ENCODE data around the gene DNAJC5. TPM values are rescaled to one million over a fixed set of nuclear protein-coding genes. Genes with fewer than 3 reads are reported as not detected.

The DNAJC5 gene
- total and polyA plus RNA-seq, 2 of the 8 experiments (the other 6 are each of a cell fraction or from before 2014, with no cell fraction given), result 19.2 to 31.2 TPM

MicroRNA genes within 50 kb of the gene (microRNA counts, 767-probe panel; counts per million panel counts)
- microRNA hsa-miR-1914-5p, result 879 counts per million, percentile 95 among the panel's probes with 10 or more counts
- 879 counts per million, percentile 95 among the panel's probes with 10 or more counts for microRNA hsa-miR-647
- microRNA hsa-miR-941, result 879 counts per million, percentile 95 among the panel's probes with 10 or more counts

Small RNA genes lying within 50 kb of the gene (microRNA-seq; reads per million reads assigned to microRNA genes)
- 0 to 0.81 reads per million in 2 experiments for gene MIR1914 (ENCODE audit: borderline microRNAs expressed in 2 of 2, borderline number of aligned reads in 2 of 2, borderline replicate concordance in 1 of 2)
- 0 reads per million in 2 experiments for gene MIR647 (ENCODE audit: borderline microRNAs expressed in 2 of 2, borderline number of aligned reads in 2 of 2, borderline replicate concordance in 1 of 2)
- gene MIR941-1 (ENCODE audit: borderline microRNAs expressed in 2 of 2, borderline number of aligned reads in 2 of 2, borderline replicate concordance in 1 of 2), result 0 reads per million in 2 experiments
- 0 reads per million in 2 experiments for gene MIR941-2 (ENCODE audit: borderline microRNAs expressed in 2 of 2, borderline number of aligned reads in 2 of 2, borderline replicate concordance in 1 of 2)
- 0 reads per million in 2 experiments for gene MIR941-3 (ENCODE audit: borderline microRNAs expressed in 2 of 2, borderline number of aligned reads in 2 of 2, borderline replicate concordance in 1 of 2)
- 0 reads per million in 2 experiments for gene MIR941-4 (ENCODE audit: borderline microRNAs expressed in 2 of 2, borderline number of aligned reads in 2 of 2, borderline replicate concordance in 1 of 2)
- 0 reads per million in 2 experiments for gene MIR941-5 (ENCODE audit: borderline microRNAs expressed in 2 of 2, borderline number of aligned reads in 2 of 2, borderline replicate concordance in 1 of 2)

Small RNA genes lying within 50 kb of the gene (small RNA-seq; reads per million reads assigned to genes)
- gene MIR647 (ENCODE audit: insufficient read depth) (not detected), gene MIR941-2 (ENCODE audit: insufficient read depth) (not detected), gene MIR941-4 (ENCODE audit: insufficient read depth) (not detected), gene MIR941-5 (ENCODE audit: insufficient read depth) (not detected), gene RNU1-134P (ENCODE audit: insufficient read depth) (not detected)

Other genes starting within 250 kb of the DNAJC5 start
- gene STMN3, start 241.7 kb upstream of the DNAJC5 start, total RNA-seq (2021; fragmentation: NEBNext Ultra II Directional; extraction: Animal tissue kit (Norgen Biotek cat#: 25700)), result 63.1 and 71.6 TPM in 2 replicates
- 51.5 and 70.8 TPM in 2 replicates for gene STMN3, start 241.7 kb upstream of the DNAJC5 start, polyA plus RNA-seq (2011; rRNA removed)
- 37.1 and 37.8 TPM in 2 replicates for gene RTEL1, start 236.8 kb upstream of the DNAJC5 start, total RNA-seq (2021; fragmentation: NEBNext Ultra II Directional; extraction: Animal tissue kit (Norgen Biotek cat#: 25700))
- 16.2 and 24.3 TPM in 2 replicates for gene RTEL1, start 236.8 kb upstream of the DNAJC5 start, polyA plus RNA-seq (2011; rRNA removed)
- gene TNFRSF6B, start 198.5 kb upstream of the DNAJC5 start, total RNA-seq (2021; fragmentation: NEBNext Ultra II Directional; extraction: Animal tissue kit (Norgen Biotek cat#: 25700)), result not detected in 2 replicates
- 3.1 and 5.4 TPM in 2 replicates for gene TNFRSF6B, start 198.5 kb upstream of the DNAJC5 start, polyA plus RNA-seq (2011; rRNA removed)
- gene ARFRP1, start 187.2 kb upstream of the DNAJC5 start, total RNA-seq (2021; fragmentation: NEBNext Ultra II Directional; extraction: Animal tissue kit (Norgen Biotek cat#: 25700)), result 21.9 and 22.9 TPM in 2 replicates
- gene ARFRP1, start 187.2 kb upstream of the DNAJC5 start, polyA plus RNA-seq (2011; rRNA removed), result 12.9 and 19.4 TPM in 2 replicates
- 21.4 and 24.9 TPM in 2 replicates for gene ZGPAT, start 187.1 kb upstream of the DNAJC5 start, total RNA-seq (2021; fragmentation: NEBNext Ultra II Directional; extraction: Animal tissue kit (Norgen Biotek cat#: 25700))
- 14.5 and 21.5 TPM in 2 replicates for gene ZGPAT, start 187.1 kb upstream of the DNAJC5 start, polyA plus RNA-seq (2011; rRNA removed)
- 3.3 and 4.5 TPM in 2 replicates for gene LIME1, start 158.5 kb upstream of the DNAJC5 start, total RNA-seq (2021; fragmentation: NEBNext Ultra II Directional; extraction: Animal tissue kit (Norgen Biotek cat#: 25700))
- 5.9 and 9.5 TPM in 2 replicates for gene LIME1, start 158.5 kb upstream of the DNAJC5 start, polyA plus RNA-seq (2011; rRNA removed)
- gene SLC2A4RG, start 155.3 kb upstream of the DNAJC5 start, total RNA-seq (2021; fragmentation: NEBNext Ultra II Directional; extraction: Animal tissue kit (Norgen Biotek cat#: 25700)), result 25.0 and 29.1 TPM in 2 replicates
- 15.9 and 32.9 TPM in 2 replicates for gene SLC2A4RG, start 155.3 kb upstream of the DNAJC5 start, polyA plus RNA-seq (2011; rRNA removed)
- gene ZBTB46, start 63.9 kb upstream of the DNAJC5 start, total RNA-seq (2021; fragmentation: NEBNext Ultra II Directional; extraction: Animal tissue kit (Norgen Biotek cat#: 25700)), result 21.1 and 22.4 TPM in 2 replicates
- gene ZBTB46, start 63.9 kb upstream of the DNAJC5 start, polyA plus RNA-seq (2011; rRNA removed), result 6.4 and 10.7 TPM in 2 replicates
- gene ABHD16B, start 33.6 kb upstream of the DNAJC5 start, total RNA-seq (2021; fragmentation: NEBNext Ultra II Directional; extraction: Animal tissue kit (Norgen Biotek cat#: 25700)), result not detected in 2 replicates
- gene ABHD16B, start 33.6 kb upstream of the DNAJC5 start, polyA plus RNA-seq (2011; rRNA removed), result 0.05 TPM in 1 of 2 replicates, not detected in the other
- gene TPD52L2, start 29.9 kb upstream of the DNAJC5 start, total RNA-seq (2021; fragmentation: NEBNext Ultra II Directional; extraction: Animal tissue kit (Norgen Biotek cat#: 25700)), result 77.1 and 78.1 TPM in 2 replicates
- 80.2 and 96.5 TPM in 2 replicates for gene TPD52L2, start 29.9 kb upstream of the DNAJC5 start, polyA plus RNA-seq (2011; rRNA removed)
- gene UCKL1, start 61.3 kb downstream of the DNAJC5 start, total RNA-seq (2021; fragmentation: NEBNext Ultra II Directional; extraction: Animal tissue kit (Norgen Biotek cat#: 25700)), result 36.5 and 37.4 TPM in 2 replicates
- 91.2 and 106 TPM in 2 replicates for gene UCKL1, start 61.3 kb downstream of the DNAJC5 start, polyA plus RNA-seq (2011; rRNA removed)
- 26.6 and 27.0 TPM in 2 replicates for gene ZNF512B, start 74.8 kb downstream of the DNAJC5 start, total RNA-seq (2021; fragmentation: NEBNext Ultra II Directional; extraction: Animal tissue kit (Norgen Biotek cat#: 25700))
- gene ZNF512B, start 74.8 kb downstream of the DNAJC5 start, polyA plus RNA-seq (2011; rRNA removed), result 7.3 and 10.6 TPM in 2 replicates
- 3.0 and 3.8 TPM in 2 replicates for gene SAMD10, start 84.5 kb downstream of the DNAJC5 start, total RNA-seq (2021; fragmentation: NEBNext Ultra II Directional; extraction: Animal tissue kit (Norgen Biotek cat#: 25700))
- 5.2 and 6.4 TPM in 2 replicates for gene SAMD10, start 84.5 kb downstream of the DNAJC5 start, polyA plus RNA-seq (2011; rRNA removed)
- 76.9 and 80.7 TPM in 2 replicates for gene PRPF6, start 86.0 kb downstream of the DNAJC5 start, total RNA-seq (2021; fragmentation: NEBNext Ultra II Directional; extraction: Animal tissue kit (Norgen Biotek cat#: 25700))
- 27.9 and 42.8 TPM in 2 replicates for gene PRPF6, start 86.0 kb downstream of the DNAJC5 start, polyA plus RNA-seq (2011; rRNA removed)
- gene C20orf204, start 141.1 kb downstream of the DNAJC5 start, total RNA-seq (2021; fragmentation: NEBNext Ultra II Directional; extraction: Animal tissue kit (Norgen Biotek cat#: 25700)), result 0.52 and 0.61 TPM in 2 replicates
- 0.39 and 0.96 TPM in 2 replicates for gene C20orf204, start 141.1 kb downstream of the DNAJC5 start, polyA plus RNA-seq (2011; rRNA removed)
- gene SOX18, start 154.5 kb downstream of the DNAJC5 start, total RNA-seq (2021; fragmentation: NEBNext Ultra II Directional; extraction: Animal tissue kit (Norgen Biotek cat#: 25700)), result 0.23 TPM in 1 of 2 replicates, not detected in the other
- 0.08 and 0.09 TPM in 2 replicates for gene SOX18, start 154.5 kb downstream of the DNAJC5 start, polyA plus RNA-seq (2011; rRNA removed)
- 41.4 and 46.3 TPM in 2 replicates for gene TCEA2, start 168.1 kb downstream of the DNAJC5 start, total RNA-seq (2021; fragmentation: NEBNext Ultra II Directional; extraction: Animal tissue kit (Norgen Biotek cat#: 25700))
- 42.3 and 66.0 TPM in 2 replicates for gene TCEA2, start 168.1 kb downstream of the DNAJC5 start, polyA plus RNA-seq (2011; rRNA removed)
- 12.7 and 13.1 TPM in 2 replicates for gene RGS19, start 184.4 kb downstream of the DNAJC5 start, total RNA-seq (2021; fragmentation: NEBNext Ultra II Directional; extraction: Animal tissue kit (Norgen Biotek cat#: 25700))
- gene RGS19, start 184.4 kb downstream of the DNAJC5 start, polyA plus RNA-seq (2011; rRNA removed), result 16.8 and 21.9 TPM in 2 replicates
- 0.52 and 0.63 TPM in 2 replicates for gene OPRL1, start 185.0 kb downstream of the DNAJC5 start, total RNA-seq (2021; fragmentation: NEBNext Ultra II Directional; extraction: Animal tissue kit (Norgen Biotek cat#: 25700))
- gene OPRL1, start 185.0 kb downstream of the DNAJC5 start, polyA plus RNA-seq (2011; rRNA removed), result 0.98 and 2.0 TPM in 2 replicates
- 0.41 and 0.52 TPM in 2 replicates for gene LKAAEAR1, start 189.3 kb downstream of the DNAJC5 start, total RNA-seq (2021; fragmentation: NEBNext Ultra II Directional; extraction: Animal tissue kit (Norgen Biotek cat#: 25700))
- gene LKAAEAR1, start 189.3 kb downstream of the DNAJC5 start, polyA plus RNA-seq (2011; rRNA removed), result 0.53 and 0.91 TPM in 2 replicates
- gene NPBWR2, start 212.4 kb downstream of the DNAJC5 start, total RNA-seq (2021; fragmentation: NEBNext Ultra II Directional; extraction: Animal tissue kit (Norgen Biotek cat#: 25700)), result not detected in 2 replicates
- gene NPBWR2, start 212.4 kb downstream of the DNAJC5 start, polyA plus RNA-seq (2011; rRNA removed), result not detected in 2 replicates

Data from H1 (cell line).